HG02884 (cell line): Measurements from ENCODE around the gene UBE2O.
"Not testable (repeated sequence)": the region's sequence is repeated elsewhere in the genome, so short reads cannot be mapped to it uniquely, and the experiment has no call there.

Experiments
- ATAC-seq: cut with Tn5 transposase; IDR thresholded peaks from one replicate; pipeline ENCODE4 v1.9.1; 2021; ENCODE audit warnings: mild to moderate bottlenecking, moderate library complexity; ENCODE audit not compliant: unreplicated experiment

Gene UBE2O

GRCh38 chr17:76381633-76382350, 71.2 kb downstream of the UBE2O start:
- no peak for ATAC-seq

GRCh38 chr17:76379646-76380376, 73.1 kb downstream of the UBE2O start:
- no peak for ATAC-seq

GRCh38 chr17:76379275-76379641, 73.7 kb downstream of the UBE2O start:
- no peak for ATAC-seq

- ATAC-seq = no peak
These were observed 74.2 kb downstream of the UBE2O start for GRCh38 chr17:76378548-76379274.

- no peak for ATAC-seq
These were observed 76.4 kb downstream of the UBE2O start for GRCh38 chr17:76376318-76377133.

- ATAC-seq = no peak
These were observed 81.0 kb downstream of the UBE2O start for GRCh38 chr17:76371656-76372628.

- no peak for ATAC-seq
These were observed 82.5 kb downstream of the UBE2O start for GRCh38 chr17:76370261-76370993.

GRCh38 chr17:76369804-76370203, 83.1 kb downstream of the UBE2O start:
- ATAC-seq = no peak

- ATAC-seq = no peak
These were observed 83.6 kb downstream of the UBE2O start for GRCh38 chr17:76369379-76369778.

- no peak for ATAC-seq
These were observed 84.4 kb downstream of the UBE2O start for GRCh38 chr17:76368545-76368944.

GRCh38 chr17:76367642-76368041, 85.3 kb downstream of the UBE2O start:
- no peak for ATAC-seq

- ATAC-seq = no peak
These were observed 86.7 kb downstream of the UBE2O start for GRCh38 chr17:76366247-76366646.

GRCh38 chr17:76365256-76365903, 87.6 kb downstream of the UBE2O start:
- ATAC-seq = no peak

- ATAC-seq = no peak
These were observed 89.7 kb downstream of the UBE2O start for GRCh38 chr17:76363107-76363842.

- ATAC-seq = no peak
These were observed 92.5 kb downstream of the UBE2O start for GRCh38 chr17:76360461-76360860.

- ATAC-seq = not testable (repeated sequence)
These were observed 93.2 kb downstream of the UBE2O start for GRCh38 chr17:76359776-76360175.

GRCh38 chr17:76359375-76359774, 93.6 kb downstream of the UBE2O start:
- ATAC-seq = no peak

GRCh38 chr17:76357597-76358158, 95.3 kb downstream of the UBE2O start:
- no peak for ATAC-seq
